ENCODE measurements around the gene PSMB5. TPM values are rescaled to one million over a fixed set of nuclear protein-coding genes. Genes with fewer than 3 reads are reported as not detected.

PSMB5 gene
- total RNA-seq, 1 experiment from 2014 or later: 224 TPM

DNA sequence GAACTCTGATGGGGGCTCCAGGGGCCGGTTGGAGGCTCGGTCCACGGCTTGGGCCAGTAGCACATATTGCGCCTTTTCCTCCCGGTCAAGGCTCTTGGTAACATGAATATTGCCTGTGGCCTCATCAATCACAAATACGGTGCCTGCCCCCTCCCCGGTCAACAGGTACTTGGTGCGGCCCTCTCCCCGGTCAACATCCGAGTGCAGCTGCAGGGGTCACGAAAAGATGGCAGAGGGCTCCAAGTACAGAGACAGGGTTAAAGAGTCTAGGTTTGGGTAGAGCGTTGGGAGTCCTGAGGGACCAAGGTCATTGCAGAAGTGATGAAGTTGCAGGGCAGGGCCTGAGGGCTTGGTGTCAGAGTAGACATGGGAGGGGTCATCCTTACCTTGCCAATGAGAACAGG lies 20.4 kb upstream of the PSMB5 start:
- ATAC-seq (no peak), DNase-seq (ENCODE audit: low spot score) (no peak)
- ChIA-PET CTCF (interaction anchor here (0.6 to 8.8 kb wide), 17 partner anchors 13 to 233 kb away, joined by 3 to 224 read pairs (median 16); partner anchors contain the start of genes AJUBA, PRMT5 and PSMB11), POLR2A (interaction anchor here (1.4 to 1.7 kb wide), 2 partner anchors 60 to 73 kb away, joined by 4 read pairs; partner anchors contain the start of gene AJUBA)
- Mint-ChIP-seq H3K36me3 (peaks cover 11% of the 10 kb centered on the region), H3K27me3 (ENCODE audit: low read depth) (peaks cover 5% of the 10 kb centered on the region; the same call in 1 of the 2 replicates), H3K9me3 (no peaks in the 10 kb centered on the region), H3K4me1 (peaks cover 16% of the 10 kb centered on the region), H3K4me3 (no peak overlapping the region), H3K27ac (no peak overlapping the region)
- TF ChIP-seq ZBTB21 (CRISPR knock-in tag; IDR thresholded peaks at IDR 0.05; ENCODE audit: borderline replicate concordance): no peak
- TF ChIP-seq ZNF423 (CRISPR knock-in tag; IDR thresholded peaks at IDR 0.05): no peak
- TF ChIP-seq TEAD4 (CRISPR knock-in tag; IDR thresholded peaks at IDR 0.05): no peak
- TF ChIP-seq, protein P1, sequence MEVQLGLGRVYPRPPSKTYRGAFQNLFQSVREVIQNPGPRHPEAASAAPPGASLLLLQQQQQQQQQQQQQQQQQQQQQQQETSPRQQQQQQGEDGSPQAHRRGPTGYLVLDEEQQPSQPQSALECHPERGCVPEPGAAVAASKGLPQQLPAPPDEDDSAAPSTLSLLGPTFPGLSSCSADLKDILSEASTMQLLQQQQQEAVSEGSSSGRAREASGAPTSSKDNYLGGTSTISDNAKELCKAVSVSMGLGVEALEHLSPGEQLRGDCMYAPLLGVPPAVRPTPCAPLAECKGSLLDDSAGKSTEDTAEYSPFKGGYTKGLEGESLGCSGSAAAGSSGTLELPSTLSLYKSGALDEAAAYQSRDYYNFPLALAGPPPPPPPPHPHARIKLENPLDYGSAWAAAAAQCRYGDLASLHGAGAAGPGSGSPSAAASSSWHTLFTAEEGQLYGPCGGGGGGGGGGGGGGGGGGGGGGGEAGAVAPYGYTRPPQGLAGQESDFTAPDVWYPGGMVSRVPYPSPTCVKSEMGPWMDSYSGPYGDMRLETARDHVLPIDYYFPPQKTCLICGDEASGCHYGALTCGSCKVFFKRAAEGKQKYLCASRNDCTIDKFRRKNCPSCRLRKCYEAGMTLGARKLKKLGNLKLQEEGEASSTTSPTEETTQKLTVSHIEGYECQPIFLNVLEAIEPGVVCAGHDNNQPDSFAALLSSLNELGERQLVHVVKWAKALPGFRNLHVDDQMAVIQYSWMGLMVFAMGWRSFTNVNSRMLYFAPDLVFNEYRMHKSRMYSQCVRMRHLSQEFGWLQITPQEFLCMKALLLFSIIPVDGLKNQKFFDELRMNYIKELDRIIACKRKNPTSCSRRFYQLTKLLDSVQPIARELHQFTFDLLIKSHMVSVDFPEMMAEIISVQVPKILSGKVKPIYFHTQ (CRISPR knock-in tag; IDR thresholded peaks at IDR 0.05): no peak
- TF ChIP-seq SMAD4 (CRISPR knock-in tag; IDR thresholded peaks at IDR 0.05): no peak
- TF ChIP-seq JUN (CRISPR knock-in tag; IDR thresholded peaks at IDR 0.05): no peak
- no peak for TF ChIP-seq ZNF263 (CRISPR knock-in tag; IDR thresholded peaks at IDR 0.05; ENCODE audit: low read depth)
- TF ChIP-seq FOXP4 (CRISPR knock-in tag; IDR thresholded peaks at IDR 0.05): no peak
- TF ChIP-seq RELA (CRISPR knock-in tag; IDR thresholded peaks at IDR 0.05; ENCODE audit: borderline replicate concordance): no peak
- TF ChIP-seq TEAD1 (CRISPR knock-in tag; IDR thresholded peaks at IDR 0.05): no peak
- TF ChIP-seq JAZF1 (CRISPR knock-in tag; IDR thresholded peaks at IDR 0.05): no peak
- no peak for TF ChIP-seq EMX1 (CRISPR knock-in tag; IDR thresholded peaks at IDR 0.05)
- TF ChIP-seq NFE2L1 (CRISPR knock-in tag; IDR thresholded peaks at IDR 0.05): no peak
- TF ChIP-seq, protein P2, sequence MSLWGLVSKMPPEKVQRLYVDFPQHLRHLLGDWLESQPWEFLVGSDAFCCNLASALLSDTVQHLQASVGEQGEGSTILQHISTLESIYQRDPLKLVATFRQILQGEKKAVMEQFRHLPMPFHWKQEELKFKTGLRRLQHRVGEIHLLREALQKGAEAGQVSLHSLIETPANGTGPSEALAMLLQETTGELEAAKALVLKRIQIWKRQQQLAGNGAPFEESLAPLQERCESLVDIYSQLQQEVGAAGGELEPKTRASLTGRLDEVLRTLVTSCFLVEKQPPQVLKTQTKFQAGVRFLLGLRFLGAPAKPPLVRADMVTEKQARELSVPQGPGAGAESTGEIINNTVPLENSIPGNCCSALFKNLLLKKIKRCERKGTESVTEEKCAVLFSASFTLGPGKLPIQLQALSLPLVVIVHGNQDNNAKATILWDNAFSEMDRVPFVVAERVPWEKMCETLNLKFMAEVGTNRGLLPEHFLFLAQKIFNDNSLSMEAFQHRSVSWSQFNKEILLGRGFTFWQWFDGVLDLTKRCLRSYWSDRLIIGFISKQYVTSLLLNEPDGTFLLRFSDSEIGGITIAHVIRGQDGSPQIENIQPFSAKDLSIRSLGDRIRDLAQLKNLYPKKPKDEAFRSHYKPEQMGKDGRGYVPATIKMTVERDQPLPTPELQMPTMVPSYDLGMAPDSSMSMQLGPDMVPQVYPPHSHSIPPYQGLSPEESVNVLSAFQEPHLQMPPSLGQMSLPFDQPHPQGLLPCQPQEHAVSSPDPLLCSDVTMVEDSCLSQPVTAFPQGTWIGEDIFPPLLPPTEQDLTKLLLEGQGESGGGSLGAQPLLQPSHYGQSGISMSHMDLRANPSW (CRISPR knock-in tag; conservative IDR thresholded peaks at IDR 0.05; ENCODE audit: low read depth): no peak
- TF ChIP-seq, protein P3, sequence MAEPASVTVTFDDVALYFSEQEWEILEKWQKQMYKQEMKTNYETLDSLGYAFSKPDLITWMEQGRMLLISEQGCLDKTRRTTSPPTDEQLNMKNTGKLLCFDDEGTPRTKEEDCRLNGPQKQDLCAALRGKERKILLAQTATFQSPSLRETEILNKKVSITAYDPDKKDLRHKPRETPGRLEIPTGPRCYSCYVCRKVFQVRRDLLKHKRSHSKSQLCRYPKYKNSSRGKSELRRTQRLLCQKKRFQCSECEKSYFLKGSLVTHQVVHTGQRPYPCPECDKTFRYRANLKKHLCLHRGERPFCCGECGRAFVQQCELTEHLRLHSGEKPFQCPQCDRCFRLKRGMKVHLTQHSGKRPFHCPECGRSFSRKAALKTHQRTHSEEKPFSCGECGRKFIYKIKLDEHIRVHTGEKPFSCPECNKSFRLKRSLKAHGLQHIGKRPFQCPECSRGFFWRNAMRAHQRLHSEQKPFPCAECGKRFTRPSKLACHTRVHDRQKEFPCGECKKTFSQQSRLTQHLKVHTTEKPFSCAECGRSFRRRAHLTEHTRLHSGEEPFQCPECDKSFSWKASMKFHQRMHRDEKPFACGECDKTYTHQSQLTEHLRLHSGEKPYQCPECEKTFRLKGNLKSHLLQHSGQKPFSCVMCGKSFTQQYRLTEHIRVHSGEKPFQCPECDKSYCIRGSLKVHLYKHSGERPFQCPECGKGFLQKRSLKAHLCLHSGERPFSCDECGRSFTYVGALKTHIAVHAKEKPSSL (CRISPR knock-in tag; conservative IDR thresholded peaks at IDR 0.05): no peak
- TF ChIP-seq GTF2I (CRISPR knock-in tag; conservative IDR thresholded peaks at IDR 0.05): no peak
